GM12878 (cell line): ENCODE measurements around the gene GMPPB.

Experiments used
- CBX5 ChIP-seq: sonication (generic); IDR thresholded peaks from 2 replicates; pipeline ENCODE4 v1.6.1; 2016; ENCODE audit warnings: low read depth, moderate library complexity, mild to moderate bottlenecking, inconsistent platforms
- CREB1 ChIP-seq: IDR thresholded peaks from 2 replicates; pipeline ENCODE4 v1.6.1; 2012; ENCODE audit warnings: low read depth, mild to moderate bottlenecking, inconsistent platforms
- CTCF ChIP-seq, 3 experiments: IDR thresholded peaks in 2 of 3; conservative IDR thresholded peaks in 1 of 3; 2 replicates each; pipeline ENCODE4 v1.5.1; 2011; ENCODE audit warnings: low read depth in 3 of 3, low read length in 3 of 3, mild to moderate bottlenecking in 3 of 3, control low read depth in 2 of 3, moderate library complexity in 2 of 3, inconsistent platforms in 1 of 3, mixed read lengths in 1 of 3; ENCODE audit not compliant: control insufficient read depth in 2 of 3, insufficient read depth in 1 of 3; ENCODE audit errors: extremely low read depth in 1 of 3
- HDAC6 ChIP-seq: fragments of 200-600 bp; sonication (generic); IDR thresholded peaks from one replicate; pipeline ENCODE4 v1.8.0; 2017; ENCODE audit warnings: antibody characterized with exemption; ENCODE audit not compliant: unreplicated experiment
- RCOR1 ChIP-seq: conservative IDR thresholded peaks from 2 replicates; pipeline ENCODE4 v1.6.1; 2012; ENCODE audit warnings: low read depth, low read length, improper control_type of control experiment
- SREBF2 ChIP-seq: IDR thresholded peaks from 2 replicates; pipeline ENCODE4 v1.6.1; 2012; ENCODE audit warnings: mild to moderate bottlenecking, low read length

- no peak for TF ChIP-seq CBX5
- no peak for TF ChIP-seq SREBF2
- no peak for TF ChIP-seq HDAC6
- no peak for TF ChIP-seq RCOR1
- TF ChIP-seq CTCF (IDR thresholded peaks at IDR 0.05 in 2 of 3, conservative IDR thresholded peaks at IDR 0.05 in 1 of 3; ENCODE audit: control insufficient read depth in 2 of 3, extremely low read depth in 1 of 3, insufficient read depth in 1 of 3, low read depth in 3 of 3, low read length in 3 of 3) = no peak
- TF ChIP-seq CREB1 = no peak
These were observed 8.1 kb downstream of the GMPPB start for GRCh38 chr3:49715611-49716121.
